Measurements from ENCODE around the gene COQ2.

GRCh38 chr4:83317671-83318070, 33.1 kb upstream of the COQ2 start:
- TF ChIP-seq CTCF (conservative IDR thresholded peaks at IDR 0.05; ENCODE audit: low read length) (no peak), EZH2phosphoT487 (IDR thresholded peaks at IDR 0.05; ENCODE audit: borderline replicate concordance, low read depth, low read length) (no peak)
